ENCODE data around the gene BAZ1B.

DNA sequence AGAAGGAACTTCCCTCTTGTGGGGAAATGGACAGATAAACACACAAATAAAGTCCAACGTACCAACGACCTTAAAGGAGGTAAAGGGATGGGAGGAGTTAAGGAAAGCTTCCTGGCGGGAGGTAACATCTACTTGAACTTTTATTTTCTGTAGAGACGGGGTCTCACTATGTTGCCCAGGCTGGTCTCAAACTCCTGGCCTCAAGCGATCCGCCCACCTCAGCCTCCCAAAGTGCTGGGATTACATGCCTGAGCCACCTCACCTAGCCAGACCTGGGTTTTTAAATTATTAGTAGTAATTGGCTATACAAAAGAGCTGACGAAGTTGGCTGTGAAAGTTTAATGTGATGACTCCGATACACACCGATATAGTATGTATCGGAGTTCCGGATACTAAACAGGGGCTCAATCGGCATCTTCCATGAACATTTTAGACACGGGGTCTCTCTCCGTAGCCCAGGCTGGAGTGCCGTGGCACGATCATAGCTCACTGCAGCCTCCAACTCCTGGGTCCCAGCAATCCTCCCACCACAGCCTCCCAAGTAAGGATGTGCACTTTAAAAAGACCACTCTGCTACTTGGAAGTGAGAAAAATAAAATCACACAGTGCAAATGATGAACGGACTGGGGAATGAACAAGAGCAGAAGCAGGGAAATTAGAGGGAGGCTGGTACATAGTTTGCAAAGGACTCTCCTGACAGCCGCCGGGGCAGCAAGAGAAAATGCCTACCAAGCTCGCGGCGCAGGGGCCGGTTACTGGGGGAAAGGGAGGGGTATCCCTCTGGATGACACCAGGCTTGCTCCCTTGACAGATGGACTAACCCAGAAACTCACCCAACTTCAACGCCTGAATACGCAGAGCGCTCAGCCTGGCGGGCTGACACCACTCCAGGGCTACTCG lies 34.4 kb upstream of the BAZ1B start:
- TF ChIP-seq, protein P1, sequence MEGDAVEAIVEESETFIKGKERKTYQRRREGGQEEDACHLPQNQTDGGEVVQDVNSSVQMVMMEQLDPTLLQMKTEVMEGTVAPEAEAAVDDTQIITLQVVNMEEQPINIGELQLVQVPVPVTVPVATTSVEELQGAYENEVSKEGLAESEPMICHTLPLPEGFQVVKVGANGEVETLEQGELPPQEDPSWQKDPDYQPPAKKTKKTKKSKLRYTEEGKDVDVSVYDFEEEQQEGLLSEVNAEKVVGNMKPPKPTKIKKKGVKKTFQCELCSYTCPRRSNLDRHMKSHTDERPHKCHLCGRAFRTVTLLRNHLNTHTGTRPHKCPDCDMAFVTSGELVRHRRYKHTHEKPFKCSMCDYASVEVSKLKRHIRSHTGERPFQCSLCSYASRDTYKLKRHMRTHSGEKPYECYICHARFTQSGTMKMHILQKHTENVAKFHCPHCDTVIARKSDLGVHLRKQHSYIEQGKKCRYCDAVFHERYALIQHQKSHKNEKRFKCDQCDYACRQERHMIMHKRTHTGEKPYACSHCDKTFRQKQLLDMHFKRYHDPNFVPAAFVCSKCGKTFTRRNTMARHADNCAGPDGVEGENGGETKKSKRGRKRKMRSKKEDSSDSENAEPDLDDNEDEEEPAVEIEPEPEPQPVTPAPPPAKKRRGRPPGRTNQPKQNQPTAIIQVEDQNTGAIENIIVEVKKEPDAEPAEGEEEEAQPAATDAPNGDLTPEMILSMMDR (conservative IDR thresholded peaks at IDR 0.05; ENCODE audit: low read length), result no peak
- no peak for TF ChIP-seq EZH2phosphoT487 (IDR thresholded peaks at IDR 0.05; ENCODE audit: borderline replicate concordance)
